ENCODE data around the gene CATSPERZ. TPM values are rescaled to one million over a fixed set of nuclear protein-coding genes. Genes with fewer than 3 reads are reported as not detected.

The CATSPERZ gene
- total and polyA plus RNA-seq, 2 of the 8 experiments (the other 6 are each of a cell fraction or from before 2014, with no cell fraction given), result 0.77 TPM; not detected in 1

DNA sequence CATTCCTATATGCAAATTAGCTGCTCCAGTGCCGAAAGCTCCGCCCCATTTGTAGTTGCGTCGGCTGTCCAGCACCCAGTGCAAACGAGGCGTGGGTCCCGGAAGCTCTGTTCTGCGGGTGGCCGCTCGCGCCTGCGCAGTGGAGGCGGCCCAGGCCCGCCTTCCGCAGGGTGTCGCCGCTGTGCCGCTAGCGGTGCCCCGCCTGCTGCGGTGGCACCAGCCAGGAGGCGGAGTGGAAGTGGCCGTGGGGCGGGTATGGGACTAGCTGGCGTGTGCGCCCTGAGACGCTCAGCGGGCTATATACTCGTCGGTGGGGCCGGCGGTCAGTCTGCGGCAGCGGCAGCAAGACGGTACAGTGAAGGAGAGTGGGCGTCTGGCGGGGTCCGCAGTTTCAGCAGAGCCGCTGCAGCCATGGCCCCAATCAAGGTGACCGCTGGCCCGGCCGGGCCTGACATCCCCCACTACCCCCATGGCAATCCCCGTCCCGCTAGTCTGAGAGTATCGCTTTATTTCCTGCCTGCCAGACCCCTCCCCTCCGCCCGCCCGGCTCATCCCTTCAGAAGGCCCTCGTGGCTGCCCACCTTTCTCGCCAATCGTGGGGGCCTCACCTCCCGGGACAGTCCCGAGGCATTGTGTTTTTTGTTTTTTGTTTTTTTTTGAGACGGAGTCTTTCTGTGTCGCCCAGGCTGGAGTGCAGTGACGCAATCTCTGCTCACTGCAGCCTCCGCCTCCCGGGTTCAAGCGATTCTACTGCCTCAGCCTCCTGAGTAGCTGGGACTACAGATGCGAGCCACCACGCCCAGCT lies 18.0 kb downstream of the CATSPERZ start, which contains the start of gene PRDX5 (continued):
- TF ChIP-seq CHD7 (IDR thresholded peaks at IDR 0.05; ENCODE audit: insufficient replicate concordance, low read length), result no peak
- no peak for TF ChIP-seq TBP (IDR thresholded peaks at IDR 0.05; ENCODE audit: low read depth, low read length)
- no peak for TF ChIP-seq BRCA1 (IDR thresholded peaks at IDR 0.05; ENCODE audit: low read depth, low read length)
- no peak for TF ChIP-seq RNF2 (IDR thresholded peaks at IDR 0.05; ENCODE audit: borderline replicate concordance, low read depth, low read length, missing control alignments, poor library complexity, severe bottlenecking)
- TF ChIP-seq RFX5 (IDR thresholded peaks at IDR 0.05; ENCODE audit: borderline replicate concordance, low read depth, low read length), result no peak
- no peak for TF ChIP-seq CBX5 (IDR thresholded peaks at IDR 0.05; ENCODE audit: low read depth, low read length)
- TF ChIP-seq ATF2 (IDR thresholded peaks at IDR 0.05; ENCODE audit: low read length), result no peak
- TF ChIP-seq KDM5A (IDR thresholded peaks at IDR 0.05; ENCODE audit: low read length), result no peak
